ENCODE measurements around the gene BAZ2B. TPM values are rescaled to one million over a fixed set of nuclear protein-coding genes. Genes with fewer than 3 reads are reported as not detected.

BAZ2B gene
- total RNA-seq, 6 donors from 2014 or later = 59.4 to 233 (median 103) TPM

DNA sequence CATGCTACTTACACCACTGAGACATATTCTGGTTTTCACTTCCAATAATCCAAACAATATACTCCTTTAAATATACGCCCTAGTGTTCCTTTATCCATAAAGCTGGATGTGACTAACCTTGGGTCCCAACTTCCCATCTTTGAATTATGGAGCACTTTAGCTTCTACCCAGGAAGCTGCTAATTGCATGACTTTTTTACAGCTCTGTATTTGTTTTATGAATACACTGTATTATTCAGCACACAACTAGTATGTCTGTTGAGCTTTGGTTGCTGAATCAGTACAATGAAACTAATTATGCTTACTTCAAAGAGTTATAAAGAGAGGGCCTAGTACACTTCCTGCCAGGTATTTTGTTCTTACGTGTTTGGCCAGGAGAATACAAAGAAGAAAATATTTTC lies 118.5 kb downstream of the BAZ2B start:
- ATAC-seq (ENCODE audit: low FRiP score in 2 of 2) = no peak
- Histone ChIP-seq H3K9me3 (peaks cover 0 to 4% (median 0%) of the 10 kb centered on the region in 4 donors), H3K4me3 (no peak overlapping the region), H3K36me3 (no peaks in the 10 kb centered on the region), H3K27ac (peak overlapping the region in 3 of 4 donors; percentile 10 to 72 (median 54)), H3K4me1 (peaks cover 0 to 15% (median 6%) of the 10 kb centered on the region in 4 donors), H3K27me3 (no peaks in the 10 kb centered on the region)
- TF ChIP-seq POLR2AphosphoS5 (IDR thresholded peaks at IDR 0.05) (no peak), EP300 (IDR thresholded peaks at IDR 0.05) (no peak), POLR2A (IDR thresholded peaks at IDR 0.05) (no peak), CTCF (IDR thresholded peaks at IDR 0.05) (no peak)
- no peak for DNase-seq
- WGBS, 2 donors = 82 to 85% methylated on average over 2 of the region's 2 CpGs

GRCh38 chr2:159497256-159497655 lies 119.1 kb downstream of the BAZ2B start:
- peak overlapping the region in 2 of 4 donors; percentile 54 to 72 for H3K27ac ChIP-seq

DNA sequence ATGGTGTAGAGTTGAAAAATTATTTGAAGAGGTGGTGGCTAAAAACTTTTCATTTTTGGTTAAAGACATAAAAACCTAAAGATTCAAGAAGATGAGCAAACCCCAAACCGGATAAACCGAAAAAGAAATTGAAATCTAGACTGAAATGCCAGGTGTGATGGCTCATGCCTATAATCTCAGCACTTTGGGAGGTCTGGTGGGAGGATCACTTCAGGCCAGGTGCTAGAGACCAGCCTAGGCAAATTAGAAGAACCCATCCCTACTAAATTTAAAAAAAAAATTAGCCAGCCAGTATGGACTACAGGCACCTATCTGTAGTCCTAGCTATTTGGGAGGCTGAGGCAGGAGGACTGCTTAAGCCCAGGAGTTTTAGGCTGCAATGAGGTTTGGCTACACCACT lies 126.9 kb downstream of the BAZ2B start:
- H3K4me1 ChIP-seq = no peaks in the 10 kb centered on the region
- TF ChIP-seq POLR2AphosphoS5 (IDR thresholded peaks at IDR 0.05) = no peak
- no peak for TF ChIP-seq CTCF (IDR thresholded peaks at IDR 0.05)
- TF ChIP-seq EP300 (IDR thresholded peaks at IDR 0.05) = no peak
- no peak for TF ChIP-seq POLR2A (IDR thresholded peaks at IDR 0.05)
- H3K27me3 ChIP-seq = no peaks in the 10 kb centered on the region
- 98 to 99% methylated on average over 2 of the region's 2 CpGs for WGBS, 2 donors
- DNase-seq (no peak), ATAC-seq (ENCODE audit: low FRiP score in 2 of 2) (no peak)
- no peak overlapping the region for H3K4me3 ChIP-seq
- H3K9me3 ChIP-seq = no peaks in the 10 kb centered on the region
- H3K27ac ChIP-seq = no peak overlapping the region
- no peaks in the 10 kb centered on the region for H3K36me3 ChIP-seq

More at GRCh38 chr2:159497256-159497655, 119.1 kb downstream of the BAZ2B start:
- Histone ChIP-seq H3K4me3 (no peak overlapping the region), H3K36me3 (no peaks in the 10 kb centered on the region), H3K27me3 (no peaks in the 10 kb centered on the region), H3K9me3 (peaks cover 0 to 4% (median 0%) of the 10 kb centered on the region in 4 donors), H3K4me1 (peaks cover 0 to 15% (median 6%) of the 10 kb centered on the region in 4 donors)
- TF ChIP-seq CTCF (IDR thresholded peaks at IDR 0.05) (no peak), POLR2AphosphoS5 (IDR thresholded peaks at IDR 0.05) (peak in 1 of 2 donors; percentile 69), EP300 (IDR thresholded peaks at IDR 0.05) (peak in 1 of 4 donors; percentile 49)
- DNase-seq (peak in 1 of 2 donors; percentile 44), ATAC-seq (ENCODE audit: low FRiP score in 2 of 2) (peak; percentile 85 to 96)

DNA sequence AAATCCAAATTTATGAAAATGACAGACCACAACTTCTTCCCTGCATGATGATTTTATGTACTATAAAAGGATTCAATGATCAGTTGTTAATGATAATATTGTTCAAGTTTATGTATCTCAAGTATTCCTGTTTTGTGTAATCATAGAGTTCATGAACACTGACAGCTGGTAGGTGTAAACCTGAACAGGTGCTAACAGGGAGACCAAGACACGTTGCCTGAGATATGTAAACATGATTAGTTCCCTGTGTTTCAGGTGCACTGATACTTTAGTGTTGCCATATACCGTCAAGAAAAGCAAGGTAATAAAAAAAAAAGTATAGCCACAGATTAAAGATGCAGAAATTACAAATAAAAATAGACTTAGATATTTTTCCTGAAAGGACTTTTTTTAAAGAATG lies 131.8 kb downstream of the BAZ2B start:
- Histone ChIP-seq H3K4me3 (no peak overlapping the region), H3K36me3 (no peaks in the 10 kb centered on the region), H3K27ac (no peak overlapping the region), H3K27me3 (no peaks in the 10 kb centered on the region), H3K9me3 (no peaks in the 10 kb centered on the region), H3K4me1 (no peaks in the 10 kb centered on the region)
- TF ChIP-seq EP300 (IDR thresholded peaks at IDR 0.05) (no peak), CTCF (IDR thresholded peaks at IDR 0.05) (no peak), POLR2A (IDR thresholded peaks at IDR 0.05) (no peak), POLR2AphosphoS5 (IDR thresholded peaks at IDR 0.05) (no peak)
- WGBS, 2 donors = 72 to 75% methylated on average over 2 of the region's 2 CpGs
- ATAC-seq (ENCODE audit: low FRiP score in 2 of 2) (no peak), DNase-seq (no peak)

- no peak for ATAC-seq (ENCODE audit: low FRiP score in 2 of 2)
- 97 to 98% methylated on average over 2 of the region's 2 CpGs for WGBS, 2 donors
These were observed 140.0 kb downstream of the BAZ2B start for GRCh38 chr2:159476329-159476728.

More at GRCh38 chr2:159476329-159476728, 140.0 kb downstream of the BAZ2B start:
- Histone ChIP-seq H3K9me3 (no peaks in the 10 kb centered on the region), H3K4me3 (no peak overlapping the region), H3K36me3 (peaks cover 0 to 34% (median 5%) of the 10 kb centered on the region in 4 donors), H3K27ac (no peak overlapping the region), H3K27me3 (no peaks in the 10 kb centered on the region), H3K4me1 (no peaks in the 10 kb centered on the region)
- TF ChIP-seq POLR2AphosphoS5 (IDR thresholded peaks at IDR 0.05) = no peak
- no peak for TF ChIP-seq EP300 (IDR thresholded peaks at IDR 0.05)
- no peak for TF ChIP-seq CTCF (IDR thresholded peaks at IDR 0.05)
- no peak for TF ChIP-seq POLR2A (IDR thresholded peaks at IDR 0.05)
- no peak for DNase-seq
